HUES6 (cell line): ENCODE data around the gene TEX54.

Experiments used
- H3K27ac ChIP-seq: 2 replicates; pipeline ENCODE4 v1.7.0; 2013; ENCODE audit warnings: low read depth, mild to moderate bottlenecking, low read length, inconsistent platforms
- H3K27me3 ChIP-seq: 2 replicates; pipeline ENCODE4 v1.6.1; 2013; ENCODE audit warnings: low read length; ENCODE audit not compliant: control insufficient read depth, insufficient read depth
- H3K36me3 ChIP-seq: 2 replicates; pipeline ENCODE4 v1.6.1; 2013; ENCODE audit warnings: low read length; ENCODE audit not compliant: control insufficient read depth, insufficient read depth
- H3K4me1 ChIP-seq: 2 replicates; pipeline ENCODE4 v1.6.1; 2013; ENCODE audit warnings: low read length; ENCODE audit not compliant: control insufficient read depth, insufficient read depth
- H3K4me3 ChIP-seq: 2 replicates; pipeline ENCODE4 v1.5.1; 2013; ENCODE audit warnings: low read depth, low read length
- H3K9ac ChIP-seq: one replicate; pipeline ENCODE4 v1.6.1; 2013; ENCODE audit warnings: mild to moderate bottlenecking, low read length
- H3K9me3 ChIP-seq: 2 replicates; pipeline ENCODE4 v1.6.1; 2013; ENCODE audit warnings: low read depth, low read length; ENCODE audit not compliant: control insufficient read depth, insufficient read depth

The TEX54 gene

GRCh38 chr11:62854013-62854824 is 21.6 kb upstream of the TEX54 start:
- Histone ChIP-seq H3K4me3 (peak overlapping the region; percentile 81), H3K36me3 (peaks cover 41% of the 10 kb centered on the region), H3K27ac (peak overlapping the region; percentile 92), H3K4me1 (peaks cover 10% of the 10 kb centered on the region), H3K9ac (peak overlapping the region; percentile 98), H3K27me3 (no peaks in the 10 kb centered on the region), H3K9me3 (no peaks in the 10 kb centered on the region)

GRCh38 chr11:62853279-62853965 is 20.8 kb upstream of the TEX54 start:
- no peaks in the 10 kb centered on the region for H3K27me3 ChIP-seq
- peak overlapping the region; percentile 81 for H3K4me3 ChIP-seq
- H3K4me1 ChIP-seq: peaks cover 10% of the 10 kb centered on the region
- peaks cover 41% of the 10 kb centered on the region for H3K36me3 ChIP-seq
- H3K9ac ChIP-seq: peak overlapping the region; percentile 98
- peak overlapping the region; percentile 92 for H3K27ac ChIP-seq
- no peaks in the 10 kb centered on the region for H3K9me3 ChIP-seq

- Histone ChIP-seq H3K9ac (peak overlapping the region; percentile 98), H3K27me3 (no peaks in the 10 kb centered on the region), H3K27ac (no peak overlapping the region), H3K9me3 (no peaks in the 10 kb centered on the region), H3K36me3 (peaks cover 41% of the 10 kb centered on the region), H3K4me1 (peaks cover 10% of the 10 kb centered on the region), H3K4me3 (peak overlapping the region; percentile 81)
These were observed 20.0 kb upstream of the TEX54 start for GRCh38 chr11:62852523-62853188.

GRCh38 chr11:62851807-62852522 is 19.3 kb upstream of the TEX54 start:
- Histone ChIP-seq H3K27me3 (no peaks in the 10 kb centered on the region), H3K36me3 (peaks cover 41% of the 10 kb centered on the region), H3K9ac (peak overlapping the region; percentile 1), H3K4me1 (peaks cover 10% of the 10 kb centered on the region), H3K9me3 (no peaks in the 10 kb centered on the region; the same call in 1 of the 2 replicates), H3K4me3 (peak overlapping the region; percentile 30), H3K27ac (no peak overlapping the region)

- Histone ChIP-seq H3K4me1 (peaks cover 10% of the 10 kb centered on the region), H3K9me3 (no peaks in the 10 kb centered on the region; the same call in 1 of the 2 replicates), H3K27me3 (no peaks in the 10 kb centered on the region), H3K36me3 (peaks cover 41% of the 10 kb centered on the region), H3K9ac (no peak overlapping the region), H3K27ac (no peak overlapping the region), H3K4me3 (0 out of 2 replicates have a peak overlapping the region, but pooled peaks have one; percentile 30)
These were observed 18.5 kb upstream of the TEX54 start for GRCh38 chr11:62850911-62851806.

GRCh38 chr11:62847767-62848314 is 15.2 kb upstream of the TEX54 start:
- H3K4me1 ChIP-seq: peaks cover 5% of the 10 kb centered on the region; the same call in 1 of the 2 replicates
- no peaks in the 10 kb centered on the region; the same call in 1 of the 2 replicates for H3K9me3 ChIP-seq
- no peaks in the 10 kb centered on the region for H3K27me3 ChIP-seq

GRCh38 chr11:62846177-62846576 is 13.5 kb upstream of the TEX54 start:
- Histone ChIP-seq H3K27me3 (no peaks in the 10 kb centered on the region), H3K27ac (no peak overlapping the region), H3K4me3 (no peak overlapping the region), H3K9ac (no peak overlapping the region), H3K4me1 (peaks cover 6% of the 10 kb centered on the region; the same call in 1 of the 2 replicates), H3K9me3 (no peaks in the 10 kb centered on the region; the same call in 1 of the 2 replicates), H3K36me3 (no peaks in the 10 kb centered on the region)

More at GRCh38 chr11:62847767-62848314, 15.2 kb upstream of the TEX54 start:
- Histone ChIP-seq H3K4me3 (no peak overlapping the region), H3K36me3 (peaks cover 13% of the 10 kb centered on the region), H3K27ac (no peak overlapping the region), H3K9ac (no peak overlapping the region)

GRCh38 chr11:62844154-62844553 is 11.5 kb upstream of the TEX54 start:
- H3K9ac ChIP-seq: no peak overlapping the region
- no peaks in the 10 kb centered on the region; the same call in 1 of the 2 replicates for H3K9me3 ChIP-seq

GRCh38 chr11:62843466-62843865 is 10.8 kb upstream of the TEX54 start:
- Histone ChIP-seq H3K9ac (peak overlapping the region; percentile 10), H3K36me3 (no peaks in the 10 kb centered on the region), H3K27ac (no peak overlapping the region), H3K4me1 (peaks cover 6% of the 10 kb centered on the region; the same call in 1 of the 2 replicates), H3K4me3 (no peak overlapping the region), H3K9me3 (no peaks in the 10 kb centered on the region; the same call in 1 of the 2 replicates), H3K27me3 (no peaks in the 10 kb centered on the region)

More at GRCh38 chr11:62844154-62844553, 11.5 kb upstream of the TEX54 start:
- H3K27ac ChIP-seq: no peak overlapping the region
- no peaks in the 10 kb centered on the region for H3K36me3 ChIP-seq
- H3K4me3 ChIP-seq: no peak overlapping the region
- H3K4me1 ChIP-seq: peaks cover 6% of the 10 kb centered on the region; the same call in 1 of the 2 replicates
- H3K27me3 ChIP-seq: no peaks in the 10 kb centered on the region
